PC-3 (cell line): ENCODE data around the gene CARD10.
"Not testable (repeated sequence)": the region's sequence is repeated elsewhere in the genome, so short reads cannot be mapped to it uniquely, and the experiment has no call there.

Experiments
- CTCF ChIP-seq: fragments of 300-600 bp; sonication (generic); conservative IDR thresholded peaks from 2 replicates; pipeline ENCODE4 v1.5.1; 2017; ENCODE audit warnings: antibody characterized with exemption, low read depth, mild to moderate bottlenecking, low read length
- EZH2 ChIP-seq: fragments of 300-600 bp; sonication (generic); IDR thresholded peaks from one replicate; pipeline ENCODE4 v1.6.1; 2017; ENCODE audit warnings: antibody characterized with exemption, mild to moderate bottlenecking, low read length; ENCODE audit not compliant: unreplicated experiment

GRCh38 chr22:37468201-37468695, 51.0 kb downstream of the CARD10 start:
- not testable (repeated sequence) for TF ChIP-seq CTCF, EZH2
